NB4 (cell line): Measurements from ENCODE around the gene PIGA.

ENCODE experiments used
- DNase-seq: peaks from one replicate; pipeline ENCODE4 v3.0.0; 2010; ENCODE audit warnings: low read depth
- H3K4me3 ChIP-seq: one replicate; pipeline ENCODE4 v1.5.1; 2011; ENCODE audit warnings: mild to moderate bottlenecking, low read depth, low read length, moderate library complexity
- CTCF ChIP-seq: IDR thresholded peaks from one replicate; pipeline ENCODE4 v1.5.1; 2012; ENCODE audit warnings: low read depth, low read length
- MAX ChIP-seq: IDR thresholded peaks from 2 replicates; pipeline ENCODE4 v1.6.1; 2011; ENCODE audit warnings: low read depth, low read length
- MYC ChIP-seq: IDR thresholded peaks from 2 replicates; pipeline ENCODE4 v1.6.1; 2011; ENCODE audit warnings: low read depth, low read length
- POLR2A ChIP-seq: IDR thresholded peaks from 2 replicates; pipeline ENCODE4 v1.6.1; 2011; ENCODE audit warnings: mild to moderate bottlenecking; ENCODE audit not compliant: insufficient read length; ENCODE audit errors: extremely low read depth

PIGA gene

GRCh38 chrX:15366506-15367352 lies 31.4 kb upstream of the PIGA start:
- no peak overlapping the region for H3K4me3 ChIP-seq
- TF ChIP-seq MYC (no peak), CTCF (no peak), POLR2A (no peak)
- DNase-seq, result peak; percentile 45

GRCh38 chrX:15359701-15360100 lies 24.4 kb upstream of the PIGA start:
- DNase-seq, result no peak
- no peak overlapping the region for H3K4me3 ChIP-seq
- TF ChIP-seq POLR2A, result no peak
- TF ChIP-seq CTCF, result no peak
- TF ChIP-seq MYC, result no peak

GRCh38 chrX:15358533-15358932 lies 23.2 kb upstream of the PIGA start:
- no peak overlapping the region for H3K4me3 ChIP-seq
- DNase-seq, result no peak
- TF ChIP-seq CTCF (no peak), MAX (no peak), POLR2A (no peak), MYC (no peak)

- no peak for TF ChIP-seq MYC
- TF ChIP-seq CTCF, result no peak
- no peak for TF ChIP-seq POLR2A
- no peak for TF ChIP-seq MAX
- no peak overlapping the region for H3K4me3 ChIP-seq
- peak; percentile 11 for DNase-seq
Measured at GRCh38 chrX:15356444-15356843, 21.1 kb upstream of the PIGA start.

- DNase-seq, result no peak
- H3K4me3 ChIP-seq, result no peak overlapping the region
- TF ChIP-seq MYC, result no peak
Measured at GRCh38 chrX:15350329-15350996, 15.1 kb upstream of the PIGA start.

- TF ChIP-seq CTCF (peak; percentile 20), MAX (no peak), POLR2A (no peak), MYC (no peak)
- peak; percentile 69 for DNase-seq
- H3K4me3 ChIP-seq, result no peak overlapping the region
Measured at GRCh38 chrX:15349046-15349445, 13.7 kb upstream of the PIGA start.
